ENCODE measurements around the gene PIH1D1.
A peak's percentile ranks its signal among the peaks of the same experiment; 100 is the strongest.

Gene PIH1D1

GRCh38 chr19:49488046-49488862 is 36.6 kb upstream of the PIH1D1 start:
- TF ChIP-seq CTCF (IDR thresholded peaks at IDR 0.05; ENCODE audit: extremely low read depth, missing control alignments): no peak
- DNase-seq (ENCODE audit: low spot score): no peak

- no peak for TF ChIP-seq CTCF (IDR thresholded peaks at IDR 0.05; ENCODE audit: extremely low read depth, missing control alignments)
- DNase-seq (ENCODE audit: low spot score): peak; percentile 95
Measured at GRCh38 chr19:49487277-49488045, 35.8 kb upstream of the PIH1D1 start, which contains the start of gene RPL13A. Gene RPL13A, plus strand, starts transcription at chr19:49487608. Its CDS starts 22 bp downstream, at chr19:49487630.

GRCh38 chr19:49486710-49487276 is 35.2 kb upstream of the PIH1D1 start:
- TF ChIP-seq CTCF (IDR thresholded peaks at IDR 0.05; ENCODE audit: extremely low read depth, missing control alignments): no peak
- no peak for DNase-seq (ENCODE audit: low spot score)

- no peak for DNase-seq (ENCODE audit: low spot score)
- no peak for TF ChIP-seq CTCF (IDR thresholded peaks at IDR 0.05; ENCODE audit: extremely low read depth, missing control alignments)
Measured at GRCh38 chr19:49486232-49486631, 34.6 kb upstream of the PIH1D1 start.

GRCh38 chr19:49481020-49481683 is 29.5 kb upstream of the PIH1D1 start:
- no peak for TF ChIP-seq CTCF (IDR thresholded peaks at IDR 0.05; ENCODE audit: extremely low read depth, missing control alignments)

GRCh38 chr19:49479975-49480628 is 28.5 kb upstream of the PIH1D1 start:
- no peak for DNase-seq (ENCODE audit: low spot score)
- no peak for TF ChIP-seq CTCF (IDR thresholded peaks at IDR 0.05; ENCODE audit: extremely low read depth, missing control alignments)

More at GRCh38 chr19:49481020-49481683, 29.5 kb upstream of the PIH1D1 start:
- DNase-seq (ENCODE audit: low spot score): no peak

Measured in GM20000 (cell line).